LNCAP (cell line): ENCODE data around the gene DNLZ.

Source experiments
- CTCF ChIP-seq: fragments of 450-650 bp; IDR thresholded peaks from 2 replicates; pipeline ENCODE4 v1.5.1; 2017; ENCODE audit warnings: mild to moderate bottlenecking

The DNLZ gene

DNA sequence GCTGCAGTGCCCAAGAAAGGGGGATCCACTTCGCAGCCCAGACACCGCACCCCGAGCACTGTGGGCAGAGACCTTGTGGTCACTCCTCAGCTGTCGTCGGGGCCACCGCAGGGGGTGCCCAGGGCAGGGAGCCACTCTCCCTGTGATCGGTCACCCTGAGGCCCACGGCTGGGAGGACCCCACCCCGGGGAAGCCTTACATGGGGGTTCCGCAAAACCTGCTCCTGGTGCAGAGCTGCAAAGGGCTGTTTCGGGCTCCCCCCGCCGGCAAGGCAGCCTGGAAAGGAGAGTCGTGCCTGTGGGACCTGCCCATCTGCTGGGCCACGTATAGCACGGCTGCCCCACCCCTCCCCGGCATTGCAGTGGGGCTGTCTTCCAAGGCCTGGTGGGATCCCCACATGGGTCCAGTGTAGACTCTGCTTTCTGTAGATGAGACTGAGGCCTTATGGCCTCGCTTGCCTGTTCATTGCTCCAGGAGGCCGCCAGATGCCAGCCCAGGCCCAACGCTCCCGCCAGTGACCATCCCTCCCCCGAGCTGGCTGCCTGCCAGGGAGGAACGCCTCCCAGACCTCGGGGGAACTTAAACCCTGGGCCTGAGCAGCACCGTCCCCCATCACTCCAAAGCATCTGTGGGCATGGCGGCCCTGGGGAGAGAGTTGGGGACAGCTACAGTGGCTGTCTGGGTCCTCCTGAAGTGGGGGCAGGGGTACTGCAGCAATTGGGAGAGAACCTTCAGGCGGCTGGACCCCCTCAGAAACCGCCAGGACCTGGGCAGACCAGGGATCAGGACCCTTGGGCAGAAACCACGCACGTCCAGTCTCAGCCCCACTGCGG lies 1.6 kb upstream of the DNLZ start:
- TF ChIP-seq CTCF = no peak

GRCh38 chr9:136363949-136364748 lies 605 bp upstream of the DNLZ start:
- TF ChIP-seq CTCF = no peak; the same call in none of the 2 replicates

- TF ChIP-seq CTCF = no peak
Observed at GRCh38 chr9:136362450-136362784, 1.1 kb downstream of the DNLZ start.

GRCh38 chr9:136361754-136362449 lies 1.6 kb downstream of the DNLZ start:
- no peak for TF ChIP-seq CTCF

- TF ChIP-seq CTCF = no peak
Observed at GRCh38 chr9:136361047-136361753, 2.3 kb downstream of the DNLZ start.

DNA sequence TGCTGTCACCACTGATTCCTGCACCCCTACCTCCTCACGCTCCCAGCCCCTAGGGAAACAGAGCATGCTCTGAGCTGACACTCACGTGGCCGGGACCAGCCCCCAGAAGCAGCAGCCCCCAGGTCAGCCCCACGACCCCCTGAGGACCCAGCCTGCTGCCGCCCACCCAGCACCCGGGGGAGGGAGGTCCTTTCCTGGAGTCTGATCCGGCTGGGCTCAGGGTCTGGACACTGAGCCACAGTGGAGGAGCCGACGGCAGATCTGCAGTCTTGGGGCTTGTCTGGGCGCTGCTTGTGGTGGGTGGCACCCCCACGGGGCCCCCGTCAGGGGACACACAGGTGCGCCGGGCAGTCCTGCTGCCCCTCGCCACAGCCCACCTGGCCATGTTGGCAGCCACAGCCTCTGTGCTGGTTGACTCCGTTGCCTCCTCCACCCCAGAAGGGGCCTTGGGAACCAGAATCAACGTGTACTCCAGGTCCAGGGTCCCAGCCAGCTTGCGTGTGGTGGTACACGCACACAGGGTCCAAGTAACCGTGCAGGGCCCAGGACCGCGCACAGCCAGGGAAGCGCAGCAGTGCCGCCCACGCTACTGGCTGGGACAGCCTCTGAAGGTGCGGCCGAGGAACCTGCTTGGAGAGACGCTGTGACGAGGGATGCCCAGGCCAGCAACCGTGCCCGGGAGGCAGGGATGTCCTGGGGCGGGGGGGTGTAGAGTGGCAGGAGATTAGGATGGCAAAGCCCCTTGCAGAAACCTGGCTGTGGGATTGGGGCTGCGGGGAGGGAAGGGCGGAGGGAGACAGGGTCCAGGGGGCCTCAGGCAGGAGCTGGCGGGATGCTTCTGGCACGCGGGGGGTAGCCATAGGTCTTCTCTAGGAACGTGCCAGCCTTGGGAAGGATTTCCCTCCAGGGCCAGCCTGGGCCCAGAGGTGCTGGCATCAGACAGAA lies 3.5 kb downstream of the DNLZ start:
- no peak for TF ChIP-seq CTCF
